Fibroblast of skin of right quadriceps (primary cell): ENCODE data around the gene BSND.
A peak's percentile ranks its signal among the peaks of the same experiment; 100 is the strongest.

Experiments used
- DNase-seq: peaks from one replicate; pipeline ENCODE4 v3.0.0-alpha.2; 2013

The BSND gene

DNA sequence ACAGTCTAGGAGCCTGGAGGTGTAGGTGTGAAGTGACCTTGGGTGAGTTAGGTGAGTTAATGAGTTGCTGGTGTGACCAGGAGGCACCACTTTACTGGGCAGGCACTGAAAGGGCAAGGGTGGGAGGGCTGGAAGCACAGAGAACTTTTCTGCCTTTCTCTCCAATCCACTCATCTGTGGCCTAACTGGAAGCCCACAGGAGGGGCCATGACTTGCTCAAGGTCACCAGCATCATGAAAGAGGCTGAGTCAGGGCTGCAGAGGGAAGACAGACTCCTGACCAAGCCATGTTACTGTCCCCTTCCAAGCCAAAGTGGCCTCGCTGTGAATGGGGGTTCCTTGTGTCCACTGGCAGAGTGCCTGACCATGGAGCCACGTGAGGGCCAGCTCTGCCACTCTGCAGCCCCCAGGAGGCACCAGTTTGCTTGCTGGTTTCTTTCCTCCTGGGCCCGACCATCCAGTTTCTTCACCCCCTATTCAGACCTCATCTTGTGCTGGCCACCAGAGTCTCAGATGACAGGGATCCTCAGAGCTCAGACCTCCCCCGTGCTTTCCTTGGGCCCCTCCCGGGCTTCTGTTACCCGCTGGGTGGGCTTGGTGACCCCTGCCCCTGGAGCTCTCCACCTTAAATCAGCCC, 4.3 kb upstream of the BSND start:
- no peak for DNase-seq

DNA sequence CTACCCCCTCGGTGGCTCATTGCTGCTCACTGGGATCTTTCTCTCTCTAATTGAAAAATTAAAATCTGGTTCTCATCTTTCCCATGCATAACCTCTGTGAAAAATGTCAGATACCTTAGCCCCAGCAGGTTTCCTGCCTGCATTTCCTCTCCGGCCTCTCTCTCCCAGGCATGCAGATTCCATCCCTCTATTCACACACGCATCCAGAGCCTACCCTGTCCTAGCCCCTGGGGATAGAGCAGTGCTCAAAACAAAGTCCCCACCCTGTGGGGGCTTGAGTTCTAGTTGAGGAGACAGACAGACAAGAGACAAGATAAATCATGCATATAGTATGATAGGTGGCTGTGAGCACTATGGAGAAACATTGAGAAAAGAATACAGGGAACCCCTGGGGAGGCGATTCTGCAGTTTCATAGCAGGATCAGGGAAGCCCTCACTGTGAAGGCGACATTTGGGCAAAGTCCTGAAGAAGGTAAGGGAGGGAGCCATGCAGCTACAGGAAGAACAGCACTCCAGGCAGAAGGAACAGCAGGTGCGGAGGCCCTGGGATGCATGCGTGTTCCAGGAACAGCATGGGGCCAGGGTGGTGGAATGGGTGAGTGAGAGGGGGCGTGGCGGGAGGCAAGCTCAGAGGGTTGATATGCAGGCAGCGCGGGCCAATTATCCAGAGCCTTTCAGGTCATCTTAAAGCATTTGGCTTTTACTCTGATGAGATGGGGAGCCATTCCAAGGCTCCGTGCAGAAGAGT, 3.5 kb upstream of the BSND start:
- no peak for DNase-seq

DNA sequence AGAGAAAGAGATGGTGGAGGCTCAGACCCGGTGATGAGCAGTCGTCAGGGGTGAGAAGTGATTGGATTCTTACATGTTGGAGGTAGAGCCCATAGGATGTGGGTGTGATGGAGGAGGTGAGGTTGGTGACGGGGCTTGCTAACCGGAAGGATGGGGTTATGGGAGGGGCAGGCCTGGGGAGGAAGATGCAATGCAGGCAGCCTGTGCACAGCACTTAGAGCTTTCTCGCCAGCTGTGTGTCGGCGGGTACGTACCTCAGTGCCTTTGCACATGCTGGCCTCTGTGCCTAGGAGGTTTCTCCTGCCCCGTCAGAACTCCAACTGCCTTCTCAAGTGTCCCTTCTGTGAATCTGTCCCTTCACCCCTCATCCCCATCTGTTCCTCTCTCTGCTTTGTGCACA, 2.9 kb upstream of the BSND start:
- DNase-seq, result no peak

DNA sequence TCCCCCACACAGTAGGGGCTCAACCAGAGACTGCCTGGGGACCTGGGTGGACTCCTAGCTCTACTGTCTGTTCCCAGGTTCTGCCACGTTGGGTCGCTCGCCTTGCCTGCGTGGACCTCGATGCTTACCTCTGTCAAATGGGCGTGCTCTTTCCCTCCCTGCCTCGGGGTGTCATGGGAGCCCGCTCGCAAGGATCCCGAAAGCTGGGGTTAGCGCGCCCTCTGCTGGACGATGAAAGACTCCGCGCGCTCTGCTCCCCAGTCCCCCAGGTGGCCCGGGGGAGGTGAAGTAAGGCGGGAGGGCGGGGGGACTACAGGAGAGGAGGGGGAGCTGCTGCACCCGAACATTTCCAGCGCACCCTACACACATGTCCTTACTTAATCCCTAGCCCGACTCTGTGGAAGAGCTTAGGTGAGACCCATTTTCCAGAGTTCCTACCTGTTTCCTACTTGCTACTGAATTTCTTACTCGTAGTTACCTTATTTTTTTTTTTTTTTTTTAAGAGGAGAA, 2.3 kb upstream of the BSND start:
- DNase-seq, result peak; percentile 65

DNA sequence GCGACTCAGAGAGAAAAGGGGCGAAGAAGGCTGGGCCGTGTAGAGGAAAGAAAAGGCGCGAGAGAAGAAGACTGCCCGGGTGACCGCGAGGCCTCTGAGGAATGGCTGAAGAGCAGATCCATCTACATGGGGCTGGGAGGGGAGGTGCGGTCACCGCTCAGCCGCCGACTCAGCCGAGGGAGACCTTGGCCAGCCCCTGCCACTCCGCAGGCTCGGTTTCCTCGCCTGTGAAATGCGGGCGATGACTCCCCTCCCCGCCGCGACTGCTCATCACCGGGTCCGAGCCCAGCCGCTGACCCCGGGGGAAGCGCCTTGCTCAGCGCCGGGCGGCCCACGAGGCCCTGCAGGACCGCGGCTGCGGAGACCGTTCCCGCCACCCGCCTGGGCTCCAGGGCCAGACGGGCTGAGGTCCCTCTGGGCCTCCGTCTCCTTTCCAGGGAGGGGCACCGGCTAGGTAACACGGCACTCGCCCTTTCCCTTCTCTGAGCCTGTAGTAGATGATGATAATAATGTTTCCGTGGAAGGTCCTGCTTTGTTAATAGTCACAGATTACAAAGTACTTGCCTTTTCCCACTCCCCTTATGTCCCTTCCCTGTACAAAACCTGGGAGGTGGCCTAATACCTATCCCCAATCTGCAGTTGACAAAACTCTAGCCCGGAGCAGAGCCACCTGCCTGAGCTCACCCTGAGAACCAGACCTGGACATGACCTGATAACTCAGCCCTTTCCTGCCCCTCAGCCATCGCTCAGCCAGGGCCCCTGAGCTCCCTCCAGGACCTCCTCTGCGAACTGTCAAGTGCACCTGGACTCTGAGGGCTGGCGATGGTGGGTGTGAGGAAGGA, 1.6 kb upstream of the BSND start:
- DNase-seq, result no peak

DNA sequence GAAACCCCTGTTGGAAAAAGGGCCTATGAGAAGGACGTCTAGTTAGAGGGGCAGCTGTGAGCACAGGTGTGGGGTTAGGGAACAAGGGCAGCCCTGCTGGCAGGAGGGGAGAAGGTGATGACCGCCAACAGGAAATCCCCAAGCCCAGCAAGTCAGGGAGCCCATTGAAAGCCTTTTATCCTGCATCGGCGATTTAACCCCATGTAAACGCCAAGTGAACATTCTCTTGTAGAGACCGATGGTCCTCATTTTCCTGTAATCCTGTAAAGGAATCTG, 1.1 kb upstream of the BSND start:
- DNase-seq, result no peak

DNA sequence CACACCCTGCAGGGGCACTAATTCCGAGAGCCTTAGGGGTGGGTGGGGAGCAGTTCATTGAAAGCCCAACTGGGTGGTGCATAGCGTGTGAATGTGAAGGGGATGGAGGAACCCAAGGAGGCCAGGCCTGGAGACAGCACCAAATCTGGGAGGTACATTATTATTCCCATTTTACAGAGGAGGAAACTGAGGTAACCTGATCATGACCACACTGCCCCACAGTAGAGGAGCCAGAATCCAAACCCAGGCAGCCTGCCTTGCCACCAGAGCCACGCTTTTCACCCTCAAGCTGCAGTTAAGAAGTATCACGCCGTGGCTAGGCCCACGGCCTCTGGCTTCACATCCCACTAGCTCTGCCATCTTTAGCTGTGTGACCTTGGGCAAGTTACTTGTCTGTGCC, 633 bp upstream of the BSND start:
- DNase-seq, result no peak

DNA sequence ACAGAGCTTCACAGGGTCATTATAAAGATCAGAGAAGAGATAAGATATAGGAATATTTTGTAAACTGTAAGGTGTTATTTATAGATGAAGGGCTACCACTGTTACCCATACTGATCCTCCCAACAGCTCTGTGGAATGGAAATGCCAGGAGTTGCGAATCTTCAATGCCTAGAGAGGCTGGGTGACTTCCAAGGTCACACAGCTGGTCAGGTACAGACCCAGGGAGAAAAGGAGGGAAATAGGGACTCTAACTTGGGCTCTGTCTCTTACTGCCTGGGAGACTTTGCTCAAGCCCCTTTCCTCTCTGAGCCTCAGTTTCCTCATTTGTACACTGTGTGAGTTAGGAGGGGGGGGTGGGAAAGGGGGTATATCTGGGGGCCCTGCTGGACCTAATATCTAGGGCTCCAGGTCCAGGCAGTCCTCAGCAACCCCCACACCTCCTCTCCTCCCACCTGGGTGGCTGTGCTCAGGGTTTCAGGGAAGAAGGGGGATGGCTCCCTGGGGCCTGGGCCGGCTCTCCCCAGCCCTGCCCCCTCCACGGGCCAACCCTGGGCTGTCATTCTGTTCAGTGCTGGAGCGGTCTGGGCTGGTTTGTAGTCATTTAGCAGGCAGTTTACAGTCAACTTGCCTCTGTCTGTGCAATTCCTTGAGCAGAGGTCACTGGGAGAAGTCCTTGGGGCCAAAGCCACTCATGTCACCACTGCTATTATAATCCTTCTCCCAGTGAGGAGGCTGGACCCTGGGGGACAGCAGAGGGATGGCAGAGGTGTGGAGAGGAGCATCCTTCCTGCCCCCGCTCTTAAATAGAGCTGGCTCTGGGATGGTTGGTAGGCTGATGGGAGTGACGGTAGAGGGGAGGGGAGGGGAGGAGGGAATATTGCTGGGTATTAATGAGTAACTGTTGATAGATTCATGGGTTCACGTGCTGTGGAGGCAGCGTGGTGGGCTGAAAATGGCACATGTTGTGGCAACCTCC, 1.7 kb downstream of the BSND start:
- no peak for DNase-seq

DNA sequence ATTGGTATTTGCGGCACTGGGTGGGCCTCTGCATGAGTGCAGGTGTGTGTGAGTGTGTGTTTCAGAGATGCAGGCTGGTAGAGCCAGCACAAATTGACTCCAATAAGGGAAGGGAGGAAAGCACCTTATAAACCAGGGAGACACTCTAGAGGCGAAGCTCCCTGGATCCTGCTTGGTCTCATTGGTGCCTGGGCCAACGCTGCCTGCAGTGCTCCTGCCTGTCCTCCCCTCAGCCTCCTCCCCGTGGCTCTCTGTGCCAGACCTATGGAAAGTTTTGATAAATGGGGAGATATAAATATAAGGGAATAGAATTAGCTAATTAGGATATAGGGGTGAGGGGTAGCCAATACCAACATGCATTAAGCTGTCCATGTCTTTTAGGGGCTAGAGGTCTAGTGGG, 2.6 kb downstream of the BSND start:
- no peak for DNase-seq

DNA sequence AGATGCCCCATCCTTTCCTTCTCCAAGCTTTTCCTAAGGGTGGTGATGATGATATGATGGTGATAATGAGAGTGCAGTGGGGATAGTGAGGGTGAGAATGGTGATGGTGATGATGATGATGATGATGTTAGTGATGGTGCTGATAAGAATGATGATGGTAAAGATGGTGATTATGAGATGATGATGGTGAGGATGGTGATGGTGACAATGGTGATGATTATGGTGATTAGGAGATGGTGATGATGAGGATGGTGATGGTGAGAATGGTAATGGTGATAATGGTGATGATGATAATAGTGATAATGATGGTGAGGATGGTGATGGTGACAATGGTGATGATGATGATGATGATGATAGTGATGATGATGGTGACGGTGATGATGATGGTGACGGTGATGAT, 4.0 kb downstream of the BSND start:
- DNase-seq, result no peak

DNA sequence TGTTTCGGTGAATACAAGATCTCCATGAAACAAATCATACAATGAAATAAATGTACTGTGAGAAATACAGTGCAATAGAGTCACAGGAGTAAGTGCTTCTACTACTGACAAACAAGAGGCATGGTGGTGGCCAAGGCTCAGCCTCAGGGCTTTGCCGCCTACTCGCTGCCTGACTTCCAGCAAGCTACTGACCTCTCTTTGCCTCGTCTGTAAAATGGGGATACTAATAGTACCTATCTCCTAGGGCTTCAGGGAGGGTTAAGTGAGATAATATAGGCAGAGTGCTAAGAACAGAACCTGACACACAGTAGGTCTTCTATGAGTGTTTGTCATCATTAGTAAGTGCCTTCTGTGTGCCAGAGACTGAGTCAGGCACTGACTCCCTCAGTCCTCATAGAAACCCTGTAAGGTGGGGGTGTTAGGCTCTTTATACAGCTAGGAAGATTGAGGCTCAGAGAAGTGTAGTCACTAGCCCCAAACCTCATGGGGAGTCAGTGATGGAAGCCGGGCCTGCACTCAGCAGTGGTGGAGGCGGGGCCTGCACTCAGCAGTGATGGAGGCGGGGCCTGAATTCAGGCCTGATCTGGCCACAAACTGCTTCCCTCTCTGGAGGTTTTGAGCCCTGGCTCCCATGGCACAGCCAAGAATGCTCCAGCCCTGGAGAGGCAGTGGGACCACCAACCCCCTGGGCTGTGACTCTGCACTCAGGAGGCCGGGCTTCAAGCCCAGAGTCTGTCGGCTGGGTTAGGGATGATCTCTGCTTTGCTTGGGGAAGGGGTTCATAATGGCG, 6.8 kb downstream of the BSND start:
- DNase-seq, result no peak

DNA sequence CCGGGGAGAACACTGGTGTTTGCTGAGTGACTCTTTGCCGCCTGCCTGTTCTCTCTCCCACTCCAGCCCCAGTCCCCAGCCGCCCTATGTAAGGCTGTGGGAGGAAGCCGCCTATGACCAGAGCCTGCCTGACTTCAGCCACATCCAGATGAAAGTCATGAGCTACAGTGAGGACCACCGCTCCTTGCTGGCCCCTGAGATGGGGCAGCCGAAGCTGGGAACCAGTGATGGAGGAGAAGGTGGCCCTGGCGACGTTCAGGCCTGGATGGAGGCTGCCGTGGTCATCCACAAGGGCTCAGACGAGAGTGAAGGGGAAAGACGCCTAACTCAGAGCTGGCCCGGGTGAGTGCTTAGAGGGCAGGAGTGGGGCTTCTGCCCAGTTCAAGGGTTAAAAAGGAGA, 8.2 kb downstream of the BSND start:
- no peak for DNase-seq

DNA sequence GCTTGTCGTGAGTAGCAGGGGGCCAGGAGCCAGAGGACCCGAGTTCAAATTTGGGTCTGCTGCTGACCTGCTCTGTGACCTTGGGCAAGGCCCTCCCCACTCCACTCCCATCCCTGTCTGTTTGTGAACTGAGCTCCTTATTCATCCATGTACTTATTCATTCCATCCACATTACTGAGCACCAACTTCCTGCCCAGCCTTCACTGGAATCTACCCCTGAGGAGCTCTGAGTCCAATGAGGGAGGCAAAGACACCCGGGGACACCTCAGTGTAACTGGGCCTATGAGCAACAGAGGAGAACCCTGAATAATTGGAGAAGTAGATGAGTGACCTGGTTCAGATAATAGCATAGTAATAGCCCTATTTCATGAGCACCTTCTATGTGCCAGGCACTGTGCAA, 8.9 kb downstream of the BSND start:
- peak; percentile 70 for DNase-seq

DNA sequence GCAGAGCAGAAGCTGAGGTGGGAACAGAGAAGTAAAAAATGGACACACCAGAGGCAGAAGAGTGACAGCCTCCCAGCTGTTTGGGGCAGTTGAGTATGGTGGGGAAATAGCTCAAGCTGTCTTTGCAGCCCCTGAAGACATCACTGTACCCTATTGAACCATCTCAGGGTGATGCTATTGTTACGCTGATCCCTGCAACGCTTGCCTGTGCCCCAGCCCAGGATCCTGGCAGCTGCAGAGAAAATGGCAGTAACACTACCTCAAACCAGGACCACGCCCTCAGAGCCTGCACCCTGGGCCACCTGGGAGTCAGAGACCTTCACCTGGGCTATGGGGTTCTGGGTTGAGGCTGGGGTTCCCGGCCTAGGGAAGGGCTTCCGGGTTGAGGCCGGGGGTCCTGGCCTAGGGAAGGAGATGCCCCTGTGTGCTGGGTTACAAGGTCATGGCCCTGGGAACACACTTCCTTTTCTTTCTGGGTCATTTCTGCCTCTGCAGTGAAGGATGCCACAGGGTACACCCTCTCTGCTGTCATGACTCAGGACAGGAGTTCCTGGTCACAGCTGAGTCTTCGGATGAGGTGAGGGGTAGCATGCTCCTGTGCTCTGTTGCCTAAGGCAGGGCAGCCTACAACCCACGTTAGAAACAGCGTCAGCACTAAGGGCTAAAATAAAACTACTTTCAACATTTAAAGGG, 11.6 kb downstream of the BSND start:
- no peak for DNase-seq

DNA sequence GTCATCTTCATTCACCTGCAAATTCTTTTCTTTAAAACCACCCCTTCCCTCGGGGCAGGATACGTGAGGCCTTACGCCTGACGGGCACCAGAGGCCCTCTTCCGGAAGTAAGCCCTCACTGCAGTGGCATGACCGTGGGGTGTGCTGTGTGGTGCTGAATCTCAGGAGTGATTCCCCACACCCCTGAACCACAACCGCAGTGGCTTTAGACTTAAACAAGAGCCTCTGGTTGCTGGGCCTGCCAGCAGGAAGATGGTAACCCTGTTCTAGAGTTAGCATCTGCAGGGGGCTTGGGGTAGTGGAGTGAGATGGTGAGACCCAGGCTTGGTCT, 12.1 kb downstream of the BSND start:
- DNase-seq, result no peak

DNA sequence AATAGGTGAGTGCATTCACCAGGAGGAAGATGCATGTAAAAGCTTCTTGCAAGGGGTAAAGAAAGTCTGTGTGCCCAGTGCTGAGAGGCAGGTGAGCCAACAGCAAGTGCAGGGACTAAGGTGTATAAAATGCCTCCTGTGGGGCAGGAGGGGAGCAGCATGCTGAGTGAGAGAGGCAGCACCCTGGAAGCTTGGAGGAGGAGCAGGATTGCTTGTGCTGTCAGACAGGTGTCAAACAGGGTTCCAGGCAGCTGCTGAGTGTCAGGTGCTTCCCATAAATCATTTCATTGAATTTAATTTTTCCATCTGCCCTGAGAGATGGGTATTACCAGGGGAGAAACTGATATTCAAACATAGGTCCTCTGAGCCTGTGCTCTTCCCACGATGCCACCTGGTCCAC, 13.9 kb downstream of the BSND start:
- no peak for DNase-seq

DNA sequence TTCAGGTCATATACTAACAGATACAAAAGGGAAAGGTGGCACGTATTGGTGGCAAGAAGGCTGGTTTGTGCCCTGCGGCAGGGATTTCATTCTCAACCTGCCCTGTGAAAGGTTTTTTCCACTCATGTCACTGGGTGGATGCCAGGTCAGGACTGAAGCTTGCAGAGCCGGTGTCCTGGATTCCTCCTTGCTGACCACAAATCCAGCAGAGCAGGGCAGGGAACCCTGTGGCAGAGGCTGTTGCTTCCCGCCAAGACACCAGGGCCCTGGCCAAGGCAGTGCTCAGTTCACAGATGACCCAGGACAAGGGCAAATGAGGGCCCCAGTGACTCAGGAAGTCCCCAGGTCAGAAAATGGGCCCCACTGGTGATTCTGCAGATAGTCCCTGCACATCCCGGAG, 16.4 kb downstream of the BSND start:
- no peak for DNase-seq

DNA sequence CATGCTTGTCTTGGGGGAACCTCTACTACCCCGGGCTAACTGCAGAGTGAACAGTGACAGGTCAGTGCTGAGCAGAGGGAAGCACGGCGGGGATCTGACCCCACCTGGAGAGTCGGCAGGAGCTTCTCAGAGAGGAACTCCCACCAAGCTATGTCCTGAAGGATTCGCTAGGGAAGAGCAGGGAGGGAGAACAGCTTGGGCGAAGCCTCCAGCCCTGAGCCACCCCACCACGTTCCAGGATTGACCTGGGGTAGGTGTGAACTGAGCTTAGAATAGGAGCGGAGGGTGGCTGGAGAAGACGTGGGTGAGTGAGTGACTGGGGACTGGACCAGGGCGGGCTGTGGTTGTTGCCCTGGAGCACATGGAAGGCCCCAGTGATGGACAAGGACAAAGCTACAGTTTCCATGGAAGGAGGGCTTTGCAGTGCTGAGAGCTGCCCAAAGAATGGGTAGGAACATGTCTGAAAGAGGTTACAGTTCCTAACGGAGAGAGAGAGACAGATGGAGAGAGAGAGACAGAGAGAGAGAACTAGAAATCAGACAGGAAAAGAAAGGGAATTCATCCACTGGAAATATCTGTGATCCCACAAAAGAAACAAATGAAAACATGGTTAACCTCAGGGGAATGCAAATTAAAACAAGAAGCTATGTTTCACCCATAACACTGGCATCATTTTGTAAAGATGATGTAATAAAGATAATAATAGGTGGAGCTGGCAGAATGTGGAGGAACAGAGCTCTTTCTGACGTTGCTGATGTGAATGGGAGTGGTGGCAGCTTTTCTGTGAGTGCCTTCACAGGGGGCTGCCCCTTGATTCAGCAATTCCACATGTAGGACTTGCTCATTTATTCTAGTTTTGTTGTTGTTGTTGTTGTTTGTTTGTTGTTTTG, 17.2 kb downstream of the BSND start:
- DNase-seq, result no peak

DNA sequence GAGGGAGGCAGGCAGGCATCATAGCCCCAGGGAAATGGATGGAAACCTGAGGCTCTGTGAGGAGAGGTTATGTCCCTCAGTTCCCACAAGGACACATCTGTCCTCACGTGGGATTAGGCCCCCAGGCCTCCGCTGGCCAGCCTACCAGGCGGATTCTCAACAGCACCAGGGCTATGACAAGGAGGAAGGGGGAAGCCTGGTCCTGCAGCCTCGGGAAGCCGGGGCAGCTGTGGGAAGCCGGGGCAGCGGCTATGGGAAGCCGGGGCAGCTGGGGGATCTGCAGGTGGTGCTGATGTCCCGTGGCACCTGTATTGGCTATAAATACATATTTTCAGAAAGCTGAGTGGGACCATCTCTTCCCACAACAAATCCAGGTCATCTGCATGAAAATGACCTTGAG, 19.7 kb downstream of the BSND start:
- no peak for DNase-seq

DNA sequence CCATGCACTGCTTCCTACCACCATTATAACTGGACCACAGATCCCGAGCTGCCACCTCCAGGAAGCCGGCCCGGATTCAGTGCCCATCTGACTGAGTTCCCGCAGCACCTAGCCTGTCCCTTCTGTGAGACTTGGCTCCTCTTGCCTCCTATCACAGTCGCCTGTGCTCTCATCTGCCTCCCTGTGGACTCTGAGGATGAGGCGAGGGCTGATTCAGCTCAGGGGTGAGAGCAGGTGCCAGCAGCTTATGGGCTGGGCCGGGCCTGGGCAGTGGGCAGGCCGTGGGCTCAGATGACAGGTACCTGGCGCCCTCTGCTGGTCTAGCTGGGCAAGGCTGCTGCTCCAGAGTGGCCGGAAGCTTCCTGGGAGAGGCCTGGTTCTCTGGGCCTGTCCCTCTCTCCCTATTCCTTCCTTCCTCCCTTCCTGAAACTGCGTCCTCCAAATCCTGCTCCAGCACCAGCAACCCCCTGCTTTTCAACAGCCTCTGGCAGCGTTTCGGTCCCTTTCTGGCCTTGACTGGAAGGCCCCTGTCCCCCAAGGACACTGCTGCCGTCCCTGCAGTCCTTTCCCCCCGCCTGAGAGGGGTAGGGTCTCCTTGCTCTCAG, 23.3 kb downstream of the BSND start:
- DNase-seq, result peak; percentile 86
